ENCODE data around the gene P2RX5. TPM values are rescaled to one million over a fixed set of nuclear protein-coding genes. Genes with fewer than 3 reads are reported as not detected.
A peak's percentile ranks its signal among the peaks of the same experiment; 100 is the strongest.

The P2RX5 gene
- total and polyA plus RNA-seq, 2 experiments from 2014 or later: not detected

DNA sequence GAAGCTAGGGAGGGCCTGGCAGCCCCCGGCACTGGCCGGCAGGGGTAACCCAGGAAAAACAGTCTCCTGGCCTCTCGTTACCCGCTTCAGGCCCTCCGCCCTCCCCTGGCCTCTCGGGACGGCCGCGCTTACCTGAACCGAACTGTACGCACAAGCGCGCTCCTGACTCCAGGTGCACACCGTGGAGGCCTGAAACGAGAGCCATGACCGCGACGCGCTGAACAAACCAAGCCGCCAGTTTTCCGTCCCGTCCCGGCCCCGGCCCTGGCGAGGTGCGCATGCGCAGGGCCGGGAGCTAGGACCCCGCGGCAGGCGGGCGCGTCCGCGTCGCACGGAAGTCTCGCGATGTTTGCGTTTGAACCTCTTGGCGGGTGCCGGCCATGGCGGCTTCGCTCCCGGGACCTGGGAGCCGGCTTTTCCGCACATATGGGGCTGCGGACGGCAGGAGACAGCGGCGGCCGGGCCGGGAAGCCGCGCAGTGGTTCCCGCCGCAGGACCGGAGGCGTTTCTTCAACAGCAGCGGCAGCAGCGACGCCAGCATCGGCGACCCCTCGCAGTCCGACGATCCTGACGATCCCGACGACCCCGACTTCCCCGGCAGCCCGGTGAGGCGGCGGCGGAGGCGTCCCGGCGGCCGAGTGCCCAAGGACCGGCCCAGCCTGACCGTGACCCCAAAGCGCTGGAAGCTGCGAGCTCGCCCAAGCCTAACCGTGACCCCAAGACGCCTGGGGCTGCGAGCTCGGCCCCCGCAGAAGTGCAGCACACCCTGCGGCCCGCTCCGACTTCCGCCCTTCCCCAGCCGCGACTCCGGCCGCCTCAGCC lies 27.8 kb upstream of the P2RX5 start, which contains the start of gene HASPIN:
TSS of gene HASPIN (plus strand) at position 348 of the 822 bp plus-strand sequence. CDS start at position 381, 33 bp downstream.
- H4K20me1 ChIP-seq (ENCODE audit: insufficient read depth, poor library complexity, severe bottlenecking): no peaks in the 10 kb centered on the region
- no peaks in the 10 kb centered on the region for H3K9me2 ChIP-seq (replicated peaks; ENCODE audit: insufficient read depth)
- no peaks in the 10 kb centered on the region for H3K27me3 ChIP-seq
- no peaks in the 10 kb centered on the region for H3K36me3 ChIP-seq (replicated peaks; ENCODE audit: insufficient read depth, low read depth)
- H3K27ac ChIP-seq: peak within 1 kb of the TSS; percentile 95
- WGBS (ENCODE audit: low lambda C conversion rate, missing lambda C conversion rate): 1% methylated on average over 97 of the region's 98 CpGs
- no peaks in the 10 kb centered on the region for H3K9me3 ChIP-seq (ENCODE audit: low read depth)
- peak within 1 kb of the TSS; percentile 93 for H3K4me3 ChIP-seq
- TF ChIP-seq EZH2 (IDR thresholded peaks at IDR 0.05; ENCODE audit: borderline replicate concordance) (no peak), EZH2phosphoT487 (IDR thresholded peaks at IDR 0.05; ENCODE audit: low read depth, severe bottlenecking, unreplicated experiment) (no peak)
- TF ChIP-seq, protein P1, sequence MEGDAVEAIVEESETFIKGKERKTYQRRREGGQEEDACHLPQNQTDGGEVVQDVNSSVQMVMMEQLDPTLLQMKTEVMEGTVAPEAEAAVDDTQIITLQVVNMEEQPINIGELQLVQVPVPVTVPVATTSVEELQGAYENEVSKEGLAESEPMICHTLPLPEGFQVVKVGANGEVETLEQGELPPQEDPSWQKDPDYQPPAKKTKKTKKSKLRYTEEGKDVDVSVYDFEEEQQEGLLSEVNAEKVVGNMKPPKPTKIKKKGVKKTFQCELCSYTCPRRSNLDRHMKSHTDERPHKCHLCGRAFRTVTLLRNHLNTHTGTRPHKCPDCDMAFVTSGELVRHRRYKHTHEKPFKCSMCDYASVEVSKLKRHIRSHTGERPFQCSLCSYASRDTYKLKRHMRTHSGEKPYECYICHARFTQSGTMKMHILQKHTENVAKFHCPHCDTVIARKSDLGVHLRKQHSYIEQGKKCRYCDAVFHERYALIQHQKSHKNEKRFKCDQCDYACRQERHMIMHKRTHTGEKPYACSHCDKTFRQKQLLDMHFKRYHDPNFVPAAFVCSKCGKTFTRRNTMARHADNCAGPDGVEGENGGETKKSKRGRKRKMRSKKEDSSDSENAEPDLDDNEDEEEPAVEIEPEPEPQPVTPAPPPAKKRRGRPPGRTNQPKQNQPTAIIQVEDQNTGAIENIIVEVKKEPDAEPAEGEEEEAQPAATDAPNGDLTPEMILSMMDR (IDR thresholded peaks at IDR 0.05; ENCODE audit: poor library complexity): peak; percentile 15
- peaks cover 33% of the 10 kb centered on the region for H3K79me2 ChIP-seq
- peak within 1 kb of the TSS; percentile 93 for H2AFZ ChIP-seq
- peak; percentile 98 for DNase-seq (ENCODE audit: low spot score)
- H3K4me1 ChIP-seq (ENCODE audit: insufficient read depth): peaks cover 11% of the 10 kb centered on the region
- peak within 1 kb of the TSS; percentile 83 for H3K4me2 ChIP-seq

DNA sequence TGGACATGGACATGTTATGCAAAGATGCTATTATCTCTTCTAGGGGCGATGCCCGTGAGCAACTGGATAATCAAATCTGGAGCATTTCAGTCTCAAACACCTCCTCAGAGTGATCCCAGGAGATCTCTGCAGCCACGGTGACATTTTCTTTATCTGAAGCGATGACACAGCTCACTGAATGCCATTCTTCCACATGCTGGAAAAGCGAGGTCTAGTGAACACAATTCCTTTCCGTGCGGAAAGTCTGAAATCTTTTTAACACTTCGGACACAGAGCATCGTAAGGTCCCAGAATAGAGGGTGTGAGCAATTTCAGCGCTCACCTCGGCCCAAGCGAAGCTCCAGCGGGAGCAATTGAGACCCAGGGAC lies 27.2 kb upstream of the P2RX5 start:
- WGBS (ENCODE audit: low lambda C conversion rate, missing lambda C conversion rate): 3% methylated on average over 13 of the region's 13 CpGs
- peak overlapping the region; percentile 93 for H2AFZ ChIP-seq
- H3K4me3 ChIP-seq: peak overlapping the region; percentile 93
- H3K27me3 ChIP-seq: no peaks in the 10 kb centered on the region
- peak overlapping the region; percentile 95 for H3K27ac ChIP-seq
- TF ChIP-seq, protein P1 (IDR thresholded peaks at IDR 0.05; ENCODE audit: poor library complexity): no peak
- no peak for TF ChIP-seq EZH2phosphoT487 (IDR thresholded peaks at IDR 0.05; ENCODE audit: low read depth, severe bottlenecking, unreplicated experiment)
- no peak for TF ChIP-seq EZH2 (IDR thresholded peaks at IDR 0.05; ENCODE audit: borderline replicate concordance)
- no peaks in the 10 kb centered on the region for H4K20me1 ChIP-seq (ENCODE audit: insufficient read depth, poor library complexity, severe bottlenecking)
- peaks cover 11% of the 10 kb centered on the region for H3K4me1 ChIP-seq (ENCODE audit: insufficient read depth)
- no peaks in the 10 kb centered on the region for H3K9me2 ChIP-seq (replicated peaks; ENCODE audit: insufficient read depth)
- H3K36me3 ChIP-seq (replicated peaks; ENCODE audit: insufficient read depth, low read depth): no peaks in the 10 kb centered on the region
- no peak for DNase-seq (ENCODE audit: low spot score)
- H3K4me2 ChIP-seq: peak overlapping the region; percentile 83
- H3K79me2 ChIP-seq: peaks cover 33% of the 10 kb centered on the region
- H3K9me3 ChIP-seq (ENCODE audit: low read depth): no peaks in the 10 kb centered on the region

GRCh38 chr17:3722716-3723115 lies 26.8 kb upstream of the P2RX5 start:
- 46% methylated on average over 6 of the region's 6 CpGs for WGBS (ENCODE audit: low lambda C conversion rate, missing lambda C conversion rate)

More at GRCh38 chr17:3722716-3723115, 26.8 kb upstream of the P2RX5 start:
- H3K79me2 ChIP-seq: peaks cover 33% of the 10 kb centered on the region
- H3K4me3 ChIP-seq: peak overlapping the region; percentile 93
- DNase-seq (ENCODE audit: low spot score): no peak
- H3K9me2 ChIP-seq (replicated peaks; ENCODE audit: insufficient read depth): no peaks in the 10 kb centered on the region
- H3K4me2 ChIP-seq: peak overlapping the region; percentile 83
- H3K4me1 ChIP-seq (ENCODE audit: insufficient read depth): peaks cover 11% of the 10 kb centered on the region
- H4K20me1 ChIP-seq (ENCODE audit: insufficient read depth, poor library complexity, severe bottlenecking): no peaks in the 10 kb centered on the region
- H3K9me3 ChIP-seq (ENCODE audit: low read depth): no peaks in the 10 kb centered on the region
- H3K27ac ChIP-seq: peak overlapping the region; percentile 95
- H3K27me3 ChIP-seq: no peaks in the 10 kb centered on the region
- H3K36me3 ChIP-seq (replicated peaks; ENCODE audit: insufficient read depth, low read depth): no peaks in the 10 kb centered on the region
- peak overlapping the region; percentile 93 for H2AFZ ChIP-seq
- TF ChIP-seq EZH2 (IDR thresholded peaks at IDR 0.05; ENCODE audit: borderline replicate concordance): no peak
- TF ChIP-seq, protein P1 (IDR thresholded peaks at IDR 0.05; ENCODE audit: poor library complexity): no peak
- no peak for TF ChIP-seq EZH2phosphoT487 (IDR thresholded peaks at IDR 0.05; ENCODE audit: low read depth, severe bottlenecking, unreplicated experiment)
